BJ (cell line): ENCODE results near the gene AZU1. TPM values are rescaled to one million over a fixed set of nuclear protein-coding genes. Genes with fewer than 3 reads are reported as not detected.

Experiments
- CTCF ChIA-PET: fragments of 350-600 bp; formaldehyde crosslinking; extraction: SDS; loops from one replicate; lab custom pipeline; 2021; ENCODE audit warnings: antibody characterized with exemption, inconsistent platforms; lab: Yijun Ruan, JAX
- POLR2A ChIA-PET: fragments of 300-600 bp; sonication (Branson Sonifier 250); formaldehyde crosslinking; extraction: SDS; loops from one replicate; lab custom pipeline; 2021; ENCODE audit warnings: antibody characterized with exemption; lab: Charles Lee
- DNase-seq: peaks from one replicate; pipeline ENCODE4 v3.0.0-alpha.2; 2011; ENCODE audit warnings: low read depth
- H3K27me3 ChIP-seq: 2 replicates; pipeline ENCODE4 v1.6.0; 2011; ENCODE audit warnings: low read length; ENCODE audit not compliant: control insufficient read depth, insufficient read depth
- H3K36me3 ChIP-seq: 2 replicates; pipeline ENCODE4 v1.5.1; 2011; ENCODE audit warnings: low read length; ENCODE audit not compliant: control insufficient read depth, insufficient read depth
- H3K4me3 ChIP-seq: 2 replicates; pipeline ENCODE4 v1.5.1; 2011; ENCODE audit warnings: low read depth, mild to moderate bottlenecking, control low read depth, low read length
- CTCF ChIP-seq: IDR thresholded peaks from 2 replicates; pipeline ENCODE4 v1.5.1; 2011; ENCODE audit warnings: low read depth, mild to moderate bottlenecking, control low read depth, inconsistent platforms, low read length, moderate library complexity; ENCODE audit not compliant: insufficient read depth
- polyA plus RNA-seq: library from polyadenylated mRNA; depleted of rRNA; stranded (reverse); fragments of >200 nt; gene quantifications from 2 replicates; pipeline ENCODE4 v1.2.3, GENCODE V29; 2011

Gene AZU1
- polyA plus RNA-seq, 1 experiment: 0.07 TPM

- no peak overlapping the region for H3K4me3 ChIP-seq
- DNase-seq: no peak
- ChIA-PET POLR2A (no interaction called here), CTCF (interaction anchor here (1.0 kb wide), 2 partner anchors 9 to 55 kb away, joined by 3 read pairs; no protein-coding TSS in a partner anchor)
- no peaks in the 10 kb centered on the region for H3K27me3 ChIP-seq
- H3K36me3 ChIP-seq: no peaks in the 10 kb centered on the region
- TF ChIP-seq CTCF: no peak
Measured at GRCh38 chr19:824885-825284, 2.8 kb upstream of the AZU1 start.

GRCh38 chr19:825897-826644 is 1.6 kb upstream of the AZU1 start:
- H3K4me3 ChIP-seq: no peak overlapping the region
- DNase-seq: no peak
- no peak for TF ChIP-seq CTCF
- POLR2A ChIA-PET: no interaction called here
- CTCF ChIA-PET: interaction anchor here (1.1 kb wide), 1 partner anchor 34 kb away, joined by 3 read pairs; no protein-coding TSS in a partner anchor
- H3K27me3 ChIP-seq: no peaks in the 10 kb centered on the region
- no peaks in the 10 kb centered on the region for H3K36me3 ChIP-seq

- no peak for TF ChIP-seq CTCF
- ChIA-PET CTCF (interaction anchor here (0.8 to 1.0 kb wide), 2 partner anchors 12 to 29 kb away, joined by 3 to 4 read pairs; no protein-coding TSS in a partner anchor), POLR2A (no interaction called here)
- Histone ChIP-seq H3K27me3 (no peaks in the 10 kb centered on the region), H3K36me3 (no peaks in the 10 kb centered on the region), H3K4me3 (no peak overlapping the region)
- no peak for DNase-seq
Measured at GRCh38 chr19:827314-827709, 325 bp upstream of the AZU1 start.

- Histone ChIP-seq H3K27me3 (no peaks in the 10 kb centered on the region), H3K4me3 (no peak overlapping the region), H3K36me3 (no peaks in the 10 kb centered on the region)
- TF ChIP-seq CTCF: no peak
- POLR2A ChIA-PET: no interaction called here
- no peak for DNase-seq
- CTCF ChIA-PET: no interaction called here
Measured at GRCh38 chr19:829129-829758, 1.6 kb downstream of the AZU1 start.
